ENCODE data around the gene FAIM2.
"Not testable (repeated sequence)": the region's sequence is repeated elsewhere in the genome, so short reads cannot be mapped to it uniquely, and the experiment has no call there.

The FAIM2 gene

GRCh38 chr12:49882248-49882850 lies 21.4 kb downstream of the FAIM2 start:
- in situ Hi-C loops (cut with MboI; ENCODE audit: low sequenced_read_pairs), result no loop called here

GRCh38 chr12:49881415-49882247 lies 22.1 kb downstream of the FAIM2 start:
- in situ Hi-C loops (cut with MboI; ENCODE audit: low sequenced_read_pairs), result no loop called here

GRCh38 chr12:49880756-49881414 lies 22.8 kb downstream of the FAIM2 start:
- in situ Hi-C loops (cut with MboI; ENCODE audit: low sequenced_read_pairs), result no loop called here

GRCh38 chr12:49879065-49879464 lies 24.6 kb downstream of the FAIM2 start:
- in situ Hi-C loops (cut with MboI; ENCODE audit: low sequenced_read_pairs), result not testable (repeated sequence)

- in situ Hi-C loops (cut with MboI; ENCODE audit: low sequenced_read_pairs), result no loop called here
These were observed 25.7 kb downstream of the FAIM2 start for GRCh38 chr12:49878021-49878420.

GRCh38 chr12:49877066-49877465 lies 26.6 kb downstream of the FAIM2 start:
- in situ Hi-C loops (cut with MboI; ENCODE audit: low sequenced_read_pairs), result no loop called here

GRCh38 chr12:49876070-49876469 lies 27.6 kb downstream of the FAIM2 start:
- in situ Hi-C loops (cut with MboI; ENCODE audit: low sequenced_read_pairs), result no loop called here

- in situ Hi-C loops (cut with MboI; ENCODE audit: low sequenced_read_pairs), result no loop called here
These were observed 28.5 kb downstream of the FAIM2 start for GRCh38 chr12:49875115-49875720.

- in situ Hi-C loops (cut with MboI; ENCODE audit: low sequenced_read_pairs), result loop anchor here (25.0 kb wide), 1 partner anchor 188 kb away; the partner anchor contains the start of gene ASIC1
These were observed 29.4 kb downstream of the FAIM2 start for GRCh38 chr12:49874142-49874897.

- in situ Hi-C loops (cut with MboI; ENCODE audit: low sequenced_read_pairs), result loop anchor here (25.0 kb wide), 1 partner anchor 189 kb away; the partner anchor contains the start of gene ASIC1
These were observed 30.3 kb downstream of the FAIM2 start for GRCh38 chr12:49873361-49873934.

GRCh38 chr12:49872781-49873181 lies 30.9 kb downstream of the FAIM2 start:
- in situ Hi-C loops (cut with MboI; ENCODE audit: low sequenced_read_pairs), result loop anchor here (25.0 kb wide), 1 partner anchor 190 kb away; the partner anchor contains the start of gene ASIC1

- in situ Hi-C loops (cut with MboI; ENCODE audit: low sequenced_read_pairs), result loop anchor here (25.0 kb wide), 1 partner anchor 190 kb away; the partner anchor contains the start of gene ASIC1
These were observed 31.3 kb downstream of the FAIM2 start for GRCh38 chr12:49872381-49872780.

GRCh38 chr12:49871811-49872251 lies 31.9 kb downstream of the FAIM2 start:
- in situ Hi-C loops (cut with MboI; ENCODE audit: low sequenced_read_pairs), result loop anchor here (25.0 kb wide), 1 partner anchor 190 kb away; the partner anchor contains the start of gene ASIC1

GRCh38 chr12:49871263-49871561 lies 32.5 kb downstream of the FAIM2 start:
- in situ Hi-C loops (cut with MboI; ENCODE audit: low sequenced_read_pairs), result loop anchor here (25.0 kb wide), 1 partner anchor 191 kb away; the partner anchor contains the start of gene ASIC1

GRCh38 chr12:49870501-49871262 lies 33.0 kb downstream of the FAIM2 start:
- in situ Hi-C loops (cut with MboI; ENCODE audit: low sequenced_read_pairs), result loop anchor here (25.0 kb wide), 1 partner anchor 192 kb away; the partner anchor contains the start of gene ASIC1

- in situ Hi-C loops (cut with MboI; ENCODE audit: low sequenced_read_pairs), result loop anchor here (25.0 kb wide), 1 partner anchor 192 kb away; the partner anchor contains the start of gene ASIC1
These were observed 33.7 kb downstream of the FAIM2 start for GRCh38 chr12:49869816-49870500.

- in situ Hi-C loops (cut with MboI; ENCODE audit: low sequenced_read_pairs), result loop anchor here (25.0 kb wide), 1 partner anchor 193 kb away; the partner anchor contains the start of gene ASIC1
These were observed 34.5 kb downstream of the FAIM2 start for GRCh38 chr12:49868952-49869815.

All from HL-60/S4 treated with retinoic acid at 250 ng/mL for 4 days and 3 days (cell line).